Adrenal gland (tissue), 12 donors: ENCODE results near the gene PITRM1. TPM values are rescaled to one million over a fixed set of nuclear protein-coding genes. Genes with fewer than 3 reads are reported as not detected.

Experiments used
- DNase-seq, 7 donors: peaks; one replicate each; pipeline ENCODE4 v3.0.0-alpha.2; 2019 to 2020
- H3K27ac ChIP-seq, 5 donors: fragments of 200-600 bp; sonication (generic) in 4 of 5; 1 replicate in 3 of 5; 2 replicates in 2 of 5; pipeline versions ENCODE4 v1.5.1 to v1.8.0; 2016 to 2020; ENCODE audit warnings: mild to moderate bottlenecking in 1 of 5
- H3K27me3 ChIP-seq: fragments of 200-600 bp; 2 replicates; pipeline ENCODE4 v1.8.0; 2021
- H3K36me3 ChIP-seq, 2 donors: fragments of 200-600 bp; replicated peaks in 1 of 2; 1 replicate in 1 of 2; 2 replicates in 1 of 2; pipeline versions ENCODE4 v1.5.1 to v1.8.0; 2018 to 2022
- H3K4me1 ChIP-seq, 2 donors: fragments of 200-600 bp; replicated peaks in 1 of 2; 1 replicate in 1 of 2; 2 replicates in 1 of 2; pipeline versions ENCODE4 v1.5.1 to v1.8.0; 2018 to 2021
- H3K4me3 ChIP-seq, 4 donors: fragments of 200-600 bp; sonication (generic) in 3 of 4; one replicate each; pipeline ENCODE4 v1.5.1; 2016 to 2018
- H3K9me3 ChIP-seq, 3 donors: fragments of 200-600 bp; sonication (generic) in 1 of 3; replicated peaks in 1 of 3; 1 replicate in 2 of 3; 2 replicates in 1 of 3; pipeline versions ENCODE4 v1.5.1 to v1.8.0; 2016 to 2021
- POLR2A ChIP-seq, 2 donors: fragments of 450-650 bp; IDR thresholded peaks; one replicate each; pipeline ENCODE4 v1.6.1; 2017; ENCODE audit warnings: antibody characterized with exemption in 2 of 2, mild to moderate bottlenecking in 2 of 2, moderate library complexity in 1 of 2
- WGBS, 4 donors: extraction: QIAGEN DNeasy Blood & Tissue Kit in 2 of 4; methylation state at CpG; one replicate each; pipeline versions ENCODE4 v1.1.5 to v1.1.7; 2013 to 2017; 5-methylcytosine and 5-hydroxymethylcytosine counted together
- intact Hi-C, 2 donors: fragments of 100-400 bp; cut with DNase I; formaldehyde crosslinking; loops; one replicate each; pipeline versions ENCODE4 v1.14.1 to v1.15.0; 2022 to 2023
- polyA plus RNA-seq, 3 donors: library from polyadenylated mRNA; stranded (reverse); fragments of 200-250 nt in 2 of 3; fragments of 350-450 nt in 1 of 3; fragmentation: Illumina TruSeq in 1 of 3; extraction: RNeasy Lipid Tissue Mini Kit (QIAGEN cat#74804) in 1 of 3; gene quantifications; one replicate each; pipeline ENCODE4 v1.2.3, GENCODE V29; 2013 to 2014
- total RNA-seq, 9 donors: library from RNA; depleted of rRNA in 4 of 9; stranded (reverse); fragments of >200 nt in 4 of 9; fragments of 120-200 nt in 1 of 9; fragmentation: NEBNext Ultra II Directional in 1 of 9; extraction: Animal tissue kit (Norgen Biotek cat#: 25700) in 1 of 9; gene quantifications; one replicate each; pipeline versions ENCODE4 v1.1.0 to v1.2.4, GENCODE V29; 2013 to 2023
- TF ChIP-seq, protein P1 (sequence below), 6 experiments: fragments of 450-650 bp in 4 of 6; fragments of 200-600 bp in 2 of 6; sonication (generic) in 1 of 6; IDR thresholded peaks; 1 replicate in 5 of 6; 2 replicates in 1 of 6; pipeline versions ENCODE4 v1.5.1 to v1.8.0; 2016 to 2021; ENCODE audit warnings: antibody characterized with exemption in 6 of 6, mild to moderate bottlenecking in 2 of 6, moderate library complexity in 1 of 6
- donor health status: healthy with polysubstance abuse.
- donor health status: Bipolar disorder and iron deficiency.
- donor health status: DM: yes; HTN: yes; CAD: no.
- donor health status: DM: no; HTN: no; CAD: no.
- donor health status: DM: no; HTN: no; CAD: no.
- donor health status: DM: yes; HTN: yes; CAD: no.

Gene PITRM1
- total and polyA plus RNA-seq, 12 donors = 83.0 to 204 (median 102) TPM

DNA sequence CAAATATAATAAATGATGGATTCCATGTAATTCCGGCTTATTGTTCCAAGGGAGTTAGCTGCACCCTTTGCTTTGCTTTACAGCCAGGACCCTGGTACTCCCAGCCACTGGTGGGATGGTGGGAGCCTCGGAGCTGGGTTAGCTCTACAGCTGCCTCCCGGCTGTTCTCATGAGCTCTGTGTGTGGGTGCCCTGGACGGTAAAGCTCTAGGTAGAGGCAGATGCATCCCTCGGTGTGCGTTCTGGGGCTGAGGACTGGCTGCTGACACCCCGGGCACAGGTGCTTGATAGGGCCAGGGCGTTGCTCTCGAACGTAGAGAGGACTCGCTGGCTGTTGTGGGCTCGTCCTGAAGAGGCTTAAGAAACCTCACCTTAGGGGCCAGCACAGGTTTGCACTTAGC lies 55.1 kb downstream of the PITRM1 start:
- TF ChIP-seq POLR2A (IDR thresholded peaks at IDR 0.05) = no peak
- TF ChIP-seq, protein P1, sequence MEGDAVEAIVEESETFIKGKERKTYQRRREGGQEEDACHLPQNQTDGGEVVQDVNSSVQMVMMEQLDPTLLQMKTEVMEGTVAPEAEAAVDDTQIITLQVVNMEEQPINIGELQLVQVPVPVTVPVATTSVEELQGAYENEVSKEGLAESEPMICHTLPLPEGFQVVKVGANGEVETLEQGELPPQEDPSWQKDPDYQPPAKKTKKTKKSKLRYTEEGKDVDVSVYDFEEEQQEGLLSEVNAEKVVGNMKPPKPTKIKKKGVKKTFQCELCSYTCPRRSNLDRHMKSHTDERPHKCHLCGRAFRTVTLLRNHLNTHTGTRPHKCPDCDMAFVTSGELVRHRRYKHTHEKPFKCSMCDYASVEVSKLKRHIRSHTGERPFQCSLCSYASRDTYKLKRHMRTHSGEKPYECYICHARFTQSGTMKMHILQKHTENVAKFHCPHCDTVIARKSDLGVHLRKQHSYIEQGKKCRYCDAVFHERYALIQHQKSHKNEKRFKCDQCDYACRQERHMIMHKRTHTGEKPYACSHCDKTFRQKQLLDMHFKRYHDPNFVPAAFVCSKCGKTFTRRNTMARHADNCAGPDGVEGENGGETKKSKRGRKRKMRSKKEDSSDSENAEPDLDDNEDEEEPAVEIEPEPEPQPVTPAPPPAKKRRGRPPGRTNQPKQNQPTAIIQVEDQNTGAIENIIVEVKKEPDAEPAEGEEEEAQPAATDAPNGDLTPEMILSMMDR (IDR thresholded peaks at IDR 0.05) = no peak
- WGBS, 4 donors = 94 to 98% (median 96%) methylated on average over 5 to 12 of the region's 12 CpGs
- Histone ChIP-seq H3K4me3 (no peak overlapping the region), H3K36me3 (no peaks in the 10 kb centered on the region), H3K4me1 (no peaks in the 10 kb centered on the region), H3K27me3 (no peaks in the 10 kb centered on the region), H3K9me3 (no peaks in the 10 kb centered on the region), H3K27ac (no peak overlapping the region)
- intact Hi-C loops = no loop called here
- no peak for DNase-seq

DNA sequence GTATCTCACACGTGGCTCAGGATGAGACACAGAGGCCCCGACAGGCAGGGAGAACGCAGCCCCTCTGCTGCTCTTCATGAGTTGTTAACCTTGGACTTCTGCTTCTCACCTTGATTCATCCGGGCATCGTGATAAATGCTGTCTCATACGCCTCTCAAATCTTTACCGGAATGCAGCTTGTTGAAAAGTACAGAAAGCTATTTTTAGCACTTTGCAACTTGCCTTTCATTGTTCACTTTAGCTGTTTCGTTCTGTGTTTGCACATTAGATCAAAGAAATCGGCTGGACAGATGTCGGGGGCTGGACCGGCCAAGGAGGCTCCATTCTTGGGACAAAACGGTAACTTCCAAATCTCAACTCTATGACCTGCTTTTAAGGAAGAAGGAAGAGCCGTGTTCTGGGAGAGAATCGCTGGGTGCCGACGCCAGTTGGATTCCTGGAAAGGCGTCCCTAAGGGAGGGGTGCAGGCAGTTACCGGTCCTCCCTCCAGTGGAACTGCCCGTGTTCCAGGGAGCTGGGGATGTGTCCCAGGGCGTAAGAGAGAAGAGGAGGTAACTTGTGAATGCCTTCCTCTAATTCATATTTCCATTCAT lies 56.0 kb downstream of the PITRM1 start:
- peak overlapping the region in 1 of 4 donors; percentile 23 for H3K4me3 ChIP-seq
- TF ChIP-seq, protein P1 (IDR thresholded peaks at IDR 0.05) = no peak
- no peak for TF ChIP-seq POLR2A (IDR thresholded peaks at IDR 0.05)
- intact Hi-C loops = no loop called here
- 40 to 64% (median 43%) methylated on average over 16 to 20 of the region's 20 CpGs for WGBS, 4 donors
- DNase-seq = peak in 3 of 7 donors; percentile 35 to 46 (median 38)
- no peaks in the 10 kb centered on the region for H3K27me3 ChIP-seq
- H3K36me3 ChIP-seq = no peaks in the 10 kb centered on the region
- H3K4me1 ChIP-seq = peaks cover 0 to 3% of the 10 kb centered on the region in 2 donors
- peak overlapping the region in 1 of 5 donors; percentile 29 for H3K27ac ChIP-seq
- no peaks in the 10 kb centered on the region for H3K9me3 ChIP-seq

DNA sequence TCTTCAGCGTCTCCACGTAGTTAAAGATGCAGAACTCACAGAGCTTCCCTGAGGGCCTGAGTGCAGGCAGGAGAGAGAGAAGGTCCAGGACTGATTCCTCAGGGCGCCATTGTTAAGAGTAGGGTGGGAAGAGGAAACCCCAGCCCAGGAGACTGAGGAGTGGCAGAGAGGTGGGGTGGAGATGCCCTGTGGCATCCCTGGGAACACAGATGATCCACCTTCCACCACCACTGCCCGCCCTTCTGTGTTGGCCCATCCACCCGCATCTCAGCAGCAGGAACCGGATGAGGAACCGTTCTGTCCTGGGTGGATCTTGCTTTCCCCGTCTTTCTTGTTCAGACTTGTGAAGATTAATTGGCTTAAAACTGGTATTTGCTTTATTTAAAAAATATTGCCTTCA lies 56.9 kb downstream of the PITRM1 start:
- no peak for DNase-seq
- TF ChIP-seq, protein P1 (IDR thresholded peaks at IDR 0.05) = no peak
- TF ChIP-seq POLR2A (IDR thresholded peaks at IDR 0.05) = no peak
- Histone ChIP-seq H3K36me3 (no peaks in the 10 kb centered on the region), H3K27me3 (no peaks in the 10 kb centered on the region), H3K4me3 (no peak overlapping the region), H3K9me3 (no peaks in the 10 kb centered on the region), H3K27ac (no peak overlapping the region), H3K4me1 (peaks cover 0 to 4% of the 10 kb centered on the region in 2 donors)
- WGBS, 4 donors = 94 to 97% (median 96%) methylated on average over 6 to 8 of the region's 8 CpGs
- intact Hi-C loops = no loop called here

DNA sequence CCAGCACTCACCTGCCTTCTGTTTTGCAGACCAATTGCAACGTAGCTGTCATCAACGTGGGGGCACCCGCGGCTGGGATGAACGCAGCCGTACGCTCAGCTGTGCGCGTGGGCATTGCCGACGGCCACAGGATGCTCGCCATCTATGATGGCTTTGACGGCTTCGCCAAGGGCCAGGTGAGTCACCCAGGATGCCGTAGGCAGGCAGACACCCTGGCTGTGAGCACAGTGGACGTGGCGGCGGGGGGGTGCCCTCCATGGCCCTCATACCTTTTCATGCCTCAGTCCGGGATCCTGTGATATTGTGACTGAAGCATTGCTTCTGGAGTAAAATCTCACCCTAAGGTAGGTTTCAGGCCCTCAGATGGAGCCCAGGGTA lies 59.2 kb downstream of the PITRM1 start:
- Histone ChIP-seq H3K4me1 (peaks cover 0 to 4% of the 10 kb centered on the region in 2 donors), H3K27me3 (no peaks in the 10 kb centered on the region), H3K27ac (no peak overlapping the region), H3K9me3 (no peaks in the 10 kb centered on the region), H3K36me3 (no peaks in the 10 kb centered on the region), H3K4me3 (no peak overlapping the region)
- TF ChIP-seq, protein P1 (IDR thresholded peaks at IDR 0.05) = no peak
- no peak for TF ChIP-seq POLR2A (IDR thresholded peaks at IDR 0.05)
- intact Hi-C loops = no loop called here
- WGBS, 4 donors = 92 to 96% (median 95%) methylated on average over 11 to 19 of the region's 19 CpGs
- DNase-seq = no peak
